GM12864 (cell line): ENCODE measurements around the gene CYP1A2.

Experiments used
- DNase-seq: peaks from one replicate; pipeline ENCODE4 v3.0.0-alpha.2; 2011; ENCODE audit warnings: low read depth
- H3K4me3 ChIP-seq: 2 replicates; pipeline ENCODE4 v1.5.1; 2011; ENCODE audit warnings: mild to moderate bottlenecking, low read depth, low read length, control low read depth
- CTCF ChIP-seq: IDR thresholded peaks from 2 replicates; pipeline ENCODE4 v1.5.1; 2011; ENCODE audit warnings: low read depth, mild to moderate bottlenecking, moderate library complexity, low read length, control low read depth, inconsistent platforms; ENCODE audit errors: missing control alignments

Gene CYP1A2

GRCh38 chr15:74769463-74770025 lies 20.9 kb downstream of the CYP1A2 start:
- no peak for DNase-seq
- no peak for TF ChIP-seq CTCF
- no peak overlapping the region for H3K4me3 ChIP-seq

DNA sequence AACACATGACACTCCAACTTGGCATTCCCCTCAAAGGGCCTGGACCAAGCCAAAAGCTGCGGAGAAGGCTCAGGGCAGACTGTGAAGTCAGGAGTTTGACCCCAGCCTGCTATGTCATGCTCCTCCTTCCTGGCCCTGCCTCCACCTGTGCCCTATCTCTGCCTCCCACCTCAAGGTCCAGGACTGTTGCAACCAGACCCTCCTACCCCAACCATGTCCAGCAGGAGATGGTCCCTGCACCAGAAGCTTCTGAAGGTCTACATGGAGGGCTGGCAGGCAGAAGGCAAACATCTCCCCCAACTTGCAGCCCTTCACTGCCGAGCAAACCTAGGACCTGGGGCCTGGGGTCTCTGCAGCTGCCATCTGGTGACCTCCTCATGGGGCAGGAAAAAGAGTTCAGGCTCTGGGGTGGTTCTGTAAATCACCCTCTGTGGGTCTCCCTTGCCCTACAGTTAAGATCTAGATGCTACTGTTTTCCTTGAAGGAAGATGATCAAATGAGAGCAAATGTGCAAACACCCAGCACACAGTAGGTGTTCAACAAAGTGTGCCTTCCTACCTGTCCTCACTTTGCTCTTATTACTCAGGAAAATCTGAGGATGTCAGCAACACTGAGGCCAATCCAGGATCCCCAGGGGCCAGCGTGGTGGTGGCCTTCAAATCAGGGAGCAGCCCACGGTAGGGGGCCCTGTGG lies 21.7 kb downstream of the CYP1A2 start:
- no peak for TF ChIP-seq CTCF
- H3K4me3 ChIP-seq, result no peak overlapping the region

DNA sequence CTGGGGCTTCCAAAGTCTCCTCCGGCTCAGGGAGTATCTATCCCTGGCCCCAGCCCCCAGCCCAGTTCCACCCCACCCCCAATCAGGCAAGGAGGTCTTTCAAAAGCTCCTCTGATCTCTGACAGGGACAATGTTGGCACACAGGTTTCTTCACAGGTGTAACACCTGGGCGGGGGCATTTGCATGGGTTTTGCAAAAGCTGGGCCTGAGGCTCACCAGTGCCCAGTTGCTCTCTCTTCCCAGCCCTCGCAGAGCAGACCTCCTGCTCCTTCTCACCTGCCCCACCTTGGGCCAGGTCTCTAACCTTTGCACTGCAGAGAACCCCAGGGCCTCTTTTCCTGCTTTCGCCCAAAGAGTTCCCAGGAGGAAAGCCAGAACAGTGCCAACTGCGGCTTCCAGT lies 24.7 kb downstream of the CYP1A2 start:
- no peak for DNase-seq
- no peak overlapping the region for H3K4me3 ChIP-seq

More for the DNA sequence above, 21.7 kb downstream of the CYP1A2 start:
- no peak for DNase-seq

DNA sequence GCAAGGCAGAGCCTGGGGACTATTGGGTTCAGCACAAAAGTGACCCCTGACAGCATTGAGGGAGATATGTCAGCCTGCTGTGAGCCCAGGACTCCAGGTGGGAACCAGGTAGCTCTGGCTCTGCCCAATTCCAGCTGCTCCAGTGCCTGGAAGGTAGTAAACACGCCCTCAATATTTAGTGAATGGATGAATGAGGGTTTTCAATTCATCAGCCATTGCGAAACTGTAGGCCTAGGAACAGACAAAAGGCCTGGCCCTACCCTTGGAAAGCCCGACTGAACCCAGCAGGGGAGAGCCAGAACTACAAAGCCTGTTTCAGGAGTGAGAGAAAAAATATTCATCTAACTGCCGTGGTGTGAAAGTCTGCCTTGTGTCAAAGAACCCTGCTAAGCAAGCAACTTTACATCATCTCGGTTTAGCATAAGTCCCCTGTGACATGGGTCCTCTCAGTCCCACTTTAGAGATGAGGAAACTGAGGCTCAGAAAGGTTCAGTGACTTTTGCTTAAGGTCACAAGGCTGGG lies 25.1 kb downstream of the CYP1A2 start:
- TF ChIP-seq CTCF, result no peak
- no peak overlapping the region for H3K4me3 ChIP-seq
- no peak for DNase-seq

More for the DNA sequence above, 24.7 kb downstream of the CYP1A2 start:
- no peak for TF ChIP-seq CTCF

DNA sequence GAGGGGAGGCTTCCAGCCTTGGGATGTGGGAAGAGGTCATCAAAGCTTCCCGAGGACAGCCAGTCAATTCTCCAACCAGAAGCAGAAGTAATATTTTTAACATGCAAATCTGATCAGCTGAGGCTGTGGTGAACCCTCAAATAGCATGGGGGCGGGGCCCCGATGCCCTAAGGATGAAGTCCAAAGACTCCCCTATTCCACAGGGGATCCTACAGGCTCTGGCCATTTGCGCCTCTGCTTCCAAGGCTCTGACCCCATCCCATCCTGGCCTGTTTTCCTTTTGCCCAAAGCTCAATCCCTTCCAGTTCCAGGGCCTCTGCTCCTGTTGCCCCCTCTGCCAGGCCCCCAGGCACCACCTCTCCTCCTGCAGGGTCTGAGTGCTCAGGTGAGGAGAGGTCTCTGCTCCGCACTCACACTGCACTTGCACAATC lies 26.5 kb downstream of the CYP1A2 start:
- DNase-seq, result no peak
- H3K4me3 ChIP-seq, result no peak overlapping the region
- TF ChIP-seq CTCF, result no peak

GRCh38 chr15:74775894-74776293 lies 27.2 kb downstream of the CYP1A2 start:
- no peak for TF ChIP-seq CTCF
- no peak for DNase-seq

More at GRCh38 chr15:74775894-74776293, 27.2 kb downstream of the CYP1A2 start:
- no peak overlapping the region for H3K4me3 ChIP-seq
